NCI-H2227 (cell line): ENCODE data around the gene TNIP3.
"Not testable (repeated sequence)": the region's sequence is repeated elsewhere in the genome, so short reads cannot be mapped to it uniquely, and the experiment has no call there.

Source experiments
- DNase-seq: peaks from one replicate; lab custom pipeline; 2025; ENCODE audit not compliant: unreplicated experiment; lab: John Stamatoyannopoulos, UW

The TNIP3 gene

DNA sequence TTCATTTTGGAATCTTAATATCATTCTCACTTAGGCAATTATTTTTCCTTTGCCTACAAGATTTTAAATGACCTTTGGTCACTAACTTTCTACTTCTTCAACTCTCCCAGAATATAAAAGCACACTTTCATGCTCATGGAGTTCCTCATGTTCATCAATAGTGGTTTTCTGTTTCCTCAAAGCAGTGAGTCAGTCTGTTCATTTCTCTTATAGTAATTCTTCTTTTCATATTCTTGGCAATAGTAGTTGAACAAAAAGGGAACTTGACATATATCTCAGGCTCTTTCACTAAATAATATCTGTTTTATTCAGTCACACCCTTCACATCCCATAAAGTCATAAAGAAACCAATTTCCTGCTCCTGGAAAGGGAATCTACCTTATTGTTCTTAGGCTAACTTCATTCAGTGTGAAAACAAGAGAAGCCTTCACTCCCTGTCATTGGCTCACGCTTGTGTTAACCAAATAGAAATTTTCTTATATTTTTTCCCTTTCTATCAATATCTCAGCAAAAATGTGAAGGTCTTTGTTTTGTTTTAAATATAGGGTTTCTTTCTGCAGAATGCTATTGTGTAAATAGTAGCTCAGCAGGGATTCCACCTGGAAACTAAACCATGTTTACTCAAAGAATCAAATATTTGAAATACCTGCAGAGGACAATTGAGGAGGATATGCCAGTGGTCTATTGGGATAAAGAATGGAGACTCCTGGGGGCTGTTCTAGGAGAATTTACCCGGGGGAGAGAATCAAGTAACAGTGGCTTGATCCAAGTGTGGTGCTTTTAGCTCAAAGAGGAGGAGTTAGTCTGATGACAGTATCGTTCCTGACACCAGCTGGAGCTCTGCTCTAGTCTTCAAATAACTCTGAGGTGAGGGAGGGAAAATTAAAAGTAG lies 13.4 kb upstream of the TNIP3 start:
- no peak for DNase-seq

DNA sequence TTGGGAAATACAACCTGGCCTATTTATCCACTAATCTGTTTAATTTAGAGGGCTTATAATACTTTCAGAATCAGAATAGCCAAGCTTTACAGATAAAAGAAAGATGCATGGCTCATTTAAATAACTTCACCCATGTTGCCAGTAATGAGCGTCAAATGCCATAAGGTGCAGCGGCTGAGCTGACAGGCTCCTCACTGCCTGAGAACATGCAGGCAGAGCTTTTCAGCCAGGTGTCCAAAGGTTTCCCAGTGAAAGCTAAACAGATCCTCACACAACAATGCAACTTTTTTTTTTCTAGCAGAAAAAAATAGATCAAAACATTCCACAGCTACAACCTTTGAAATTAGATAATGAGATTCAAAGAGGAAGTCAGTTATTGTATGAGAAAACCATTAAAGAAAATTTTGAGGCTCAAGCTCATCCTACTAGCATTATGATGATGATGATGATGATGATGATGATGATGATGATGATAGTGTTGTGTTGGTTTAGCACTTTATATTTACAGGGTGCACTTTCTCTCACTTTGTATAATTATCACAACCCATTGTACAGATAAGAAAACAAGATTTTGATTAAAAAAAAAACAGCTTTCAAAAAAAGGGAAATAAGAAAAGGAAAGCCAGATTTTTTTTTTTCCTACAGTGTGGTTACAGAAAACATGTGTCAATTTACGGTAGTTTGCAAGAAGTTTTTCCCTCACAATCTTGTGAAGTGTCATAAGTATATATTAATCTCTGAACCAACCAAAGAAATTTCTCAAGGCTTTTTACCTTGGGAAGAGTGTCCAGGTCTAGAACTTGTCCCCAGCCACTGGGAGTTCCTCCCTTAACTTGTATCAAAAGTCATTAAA lies 12.2 kb upstream of the TNIP3 start:
- no peak for DNase-seq

DNA sequence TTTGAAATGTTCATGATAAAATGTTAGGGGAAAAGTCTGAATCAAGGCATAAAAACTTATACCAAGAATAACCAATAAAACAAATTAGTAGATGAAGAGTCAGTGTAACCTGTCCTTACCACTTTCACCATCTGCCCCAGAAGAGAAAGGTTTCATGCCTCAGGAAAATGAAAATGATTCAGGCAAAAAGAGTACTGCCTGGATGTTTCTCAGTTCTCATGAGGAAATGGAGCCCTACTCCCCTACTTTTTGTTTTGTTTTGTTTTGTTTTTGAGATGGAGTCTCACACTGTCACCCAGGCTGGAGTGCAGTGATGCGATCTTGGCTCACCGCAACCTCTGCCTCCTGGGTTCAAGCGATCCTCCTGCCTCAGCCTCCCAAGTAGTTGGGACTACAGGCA lies 7.4 kb upstream of the TNIP3 start:
- DNase-seq = not testable (repeated sequence)

DNA sequence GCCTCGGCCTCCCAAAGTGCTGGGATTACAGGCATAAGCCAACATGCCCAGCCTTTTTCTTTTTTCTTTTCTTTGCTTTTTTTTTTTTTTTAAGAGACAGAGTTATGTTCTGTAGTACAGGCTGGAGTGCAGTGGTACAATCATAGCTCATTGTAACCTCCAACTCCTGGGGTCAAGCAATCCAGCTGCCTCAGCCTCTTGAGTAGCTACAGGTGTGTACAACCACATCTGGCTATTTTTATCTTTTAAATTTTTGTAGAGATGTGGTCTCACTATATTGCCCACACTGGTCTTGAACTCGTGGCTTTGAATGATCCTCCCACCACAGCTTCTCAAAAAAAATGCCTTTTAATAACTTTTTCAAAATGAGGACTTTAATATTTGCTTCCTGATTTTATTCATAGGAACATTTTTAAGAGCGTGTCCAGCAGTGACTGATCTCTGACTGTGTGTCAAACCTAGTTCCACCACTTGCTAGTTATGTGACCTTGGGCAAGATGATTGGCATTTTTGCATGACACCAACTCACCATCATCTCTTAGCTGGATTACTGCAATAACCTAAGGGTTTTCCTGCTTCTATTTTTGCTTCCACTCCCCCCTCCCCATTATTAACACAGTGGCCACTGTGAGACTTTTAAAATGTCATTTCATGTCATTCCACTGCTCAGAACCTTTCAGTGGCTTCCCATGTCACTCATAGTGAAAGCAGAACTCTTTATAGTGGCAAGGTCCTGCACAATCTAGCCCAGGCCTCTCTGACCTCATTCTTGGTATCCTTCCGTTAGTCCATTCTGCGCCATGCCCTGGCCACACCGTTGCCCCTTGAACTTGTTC lies 4.5 kb upstream of the TNIP3 start:
- DNase-seq = no peak

DNA sequence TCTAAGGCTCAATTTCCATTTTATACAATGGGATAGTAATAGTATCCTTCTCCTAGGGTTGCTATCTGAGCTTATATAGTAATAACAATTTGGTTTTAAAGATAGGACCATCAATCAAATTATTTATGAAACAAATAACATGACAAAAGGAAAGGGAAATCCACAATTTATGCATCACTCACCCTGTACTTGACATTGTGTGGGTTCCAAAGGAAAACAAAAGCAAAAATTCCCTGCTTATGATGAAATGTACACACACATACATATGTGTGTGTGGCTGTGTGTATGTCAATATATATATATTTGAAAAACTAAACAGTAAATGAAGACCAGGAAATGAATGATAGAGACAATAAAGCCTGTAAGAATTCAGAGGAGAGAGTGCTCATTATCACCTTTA lies 2.9 kb upstream of the TNIP3 start:
- DNase-seq = no peak

DNA sequence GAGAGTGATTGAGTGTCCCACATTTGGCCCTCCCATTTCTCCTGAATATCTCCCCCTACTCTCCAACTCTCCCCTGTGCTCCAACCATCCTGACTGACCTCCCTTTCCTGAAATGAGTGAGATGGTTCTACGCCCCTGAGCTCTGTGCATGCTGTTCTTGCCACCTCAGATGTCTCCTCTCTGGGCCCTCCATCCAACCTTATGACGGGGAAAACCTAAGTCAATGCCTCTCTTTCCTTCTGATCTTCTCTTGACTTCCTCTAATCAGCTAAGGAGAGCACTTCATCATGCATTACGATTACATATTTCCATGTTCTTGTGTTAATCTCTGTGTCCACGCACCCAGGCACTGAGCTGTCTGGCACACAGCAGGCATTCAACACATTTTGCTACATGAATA lies 1.1 kb upstream of the TNIP3 start:
- no peak for DNase-seq

DNA sequence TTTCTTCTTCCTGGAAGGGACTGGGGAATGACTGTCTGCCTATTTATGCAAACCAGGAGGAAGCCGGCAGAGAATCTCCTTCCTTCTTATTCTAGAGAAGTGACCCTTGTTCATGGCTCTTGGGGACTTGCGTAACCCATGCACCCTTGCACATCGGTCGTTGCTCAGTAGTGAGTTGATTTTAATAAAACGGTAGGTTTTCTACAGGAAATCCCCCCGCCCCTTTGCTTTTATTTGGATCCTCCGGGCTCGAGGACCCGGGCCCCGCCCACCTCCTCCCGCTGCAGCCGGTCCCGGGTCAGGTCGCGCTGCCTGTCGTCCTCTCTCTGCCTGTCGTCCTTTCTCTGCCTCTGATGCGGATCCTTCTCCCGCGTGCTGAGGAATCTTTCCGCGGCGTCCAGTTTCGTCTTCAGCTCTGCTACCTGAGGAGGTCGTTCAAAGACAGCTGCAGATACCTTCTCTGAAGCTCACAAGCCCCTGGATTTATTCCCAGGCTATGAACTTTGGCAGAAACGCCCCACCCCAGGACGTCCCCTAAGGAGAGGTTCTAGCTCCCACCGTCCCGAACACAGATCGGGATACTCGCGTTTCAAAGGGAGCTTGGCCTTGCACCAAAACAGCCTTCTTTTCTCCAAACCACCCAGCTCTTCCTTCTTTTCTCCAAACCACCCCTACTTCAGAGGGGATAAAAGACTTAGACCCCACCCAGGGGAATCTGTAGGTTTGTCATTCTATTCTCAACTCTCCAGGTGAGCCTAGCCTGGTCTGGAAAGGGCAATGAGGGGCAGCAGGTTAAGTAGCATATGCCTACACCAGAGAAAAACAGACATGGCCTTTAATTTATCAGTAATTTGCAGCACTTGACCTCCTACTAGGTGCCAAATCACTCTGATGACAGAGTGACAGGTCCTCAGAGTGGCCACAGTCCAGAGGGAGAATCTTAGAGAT lies 7.0 kb downstream of the TNIP3 start:
- no peak for DNase-seq

DNA sequence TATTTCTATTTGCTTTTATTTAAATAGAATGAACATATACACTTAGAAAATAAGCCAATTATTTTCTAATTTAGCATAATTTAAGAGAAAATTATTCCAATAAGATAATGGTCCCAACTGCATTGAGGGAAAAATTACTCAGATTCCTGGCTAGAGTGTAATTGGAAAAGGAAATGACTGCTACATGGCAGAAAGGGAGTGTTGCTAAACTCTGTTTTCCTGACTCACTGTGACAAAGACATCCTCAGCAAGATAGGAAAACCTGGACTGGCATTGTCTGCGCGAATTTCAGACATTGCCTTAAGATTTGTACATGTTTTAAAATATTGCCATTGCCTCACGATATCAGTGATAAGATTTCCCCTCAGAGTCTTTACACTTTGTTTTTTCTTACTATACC lies 8.2 kb downstream of the TNIP3 start:
- DNase-seq = no peak

DNA sequence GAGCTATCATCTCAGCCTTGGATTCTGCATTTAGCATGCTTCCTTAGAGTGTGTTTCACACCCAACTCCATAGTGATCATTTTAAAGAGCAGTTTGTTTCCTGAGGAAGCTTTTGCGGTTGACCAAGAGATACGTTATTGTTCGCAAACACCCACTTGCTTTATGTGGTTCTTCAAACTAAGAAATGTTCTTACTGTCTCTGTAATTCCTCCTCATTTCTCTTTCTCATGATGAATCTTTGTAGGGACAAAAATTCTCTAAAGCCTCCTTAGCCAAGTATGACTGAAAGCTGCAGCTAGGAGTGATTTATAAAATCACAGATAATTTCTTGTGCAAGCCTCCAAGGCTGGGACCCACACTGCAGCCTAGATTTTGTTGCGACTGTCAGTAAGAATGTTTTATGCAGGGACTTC lies 10.0 kb downstream of the TNIP3 start:
- DNase-seq = no peak

DNA sequence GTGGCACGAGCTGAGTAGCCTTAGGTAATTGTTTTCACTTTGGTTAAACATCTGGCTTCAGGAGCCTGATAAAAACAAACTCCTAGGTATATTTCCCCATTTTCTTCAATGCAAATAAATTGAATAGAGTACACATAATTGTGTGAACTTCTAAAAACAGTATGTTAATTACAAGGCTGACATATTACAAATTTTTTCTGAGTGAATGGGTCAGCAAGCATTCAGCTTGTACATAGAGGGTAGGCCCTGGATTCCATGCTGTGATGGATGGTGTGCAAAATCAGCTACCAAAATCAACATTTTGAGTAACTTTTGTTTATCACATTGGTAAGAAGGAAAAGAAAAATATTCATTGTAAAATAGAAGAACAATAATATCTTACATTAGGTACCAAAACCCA lies 12.2 kb downstream of the TNIP3 start:
- DNase-seq = no peak

DNA sequence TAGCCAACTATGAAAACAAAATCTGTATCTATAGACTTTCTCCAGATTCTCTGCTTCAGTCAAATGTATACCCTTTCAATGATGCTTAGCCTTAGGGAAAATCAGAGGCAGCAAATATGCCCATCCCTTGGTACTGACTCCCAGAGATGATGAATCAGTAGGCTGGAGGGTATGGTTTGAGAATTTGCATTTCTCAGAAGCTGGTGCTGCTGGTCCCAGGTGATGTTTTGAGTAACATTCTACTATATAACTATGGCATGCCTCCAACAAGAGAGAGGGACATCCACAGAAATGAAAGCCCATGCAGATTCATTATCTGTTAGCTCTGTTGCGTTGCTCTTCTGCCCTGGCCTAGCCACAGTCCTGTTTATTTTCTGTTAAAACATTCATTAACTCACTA lies 13.6 kb downstream of the TNIP3 start:
- no peak for DNase-seq

DNA sequence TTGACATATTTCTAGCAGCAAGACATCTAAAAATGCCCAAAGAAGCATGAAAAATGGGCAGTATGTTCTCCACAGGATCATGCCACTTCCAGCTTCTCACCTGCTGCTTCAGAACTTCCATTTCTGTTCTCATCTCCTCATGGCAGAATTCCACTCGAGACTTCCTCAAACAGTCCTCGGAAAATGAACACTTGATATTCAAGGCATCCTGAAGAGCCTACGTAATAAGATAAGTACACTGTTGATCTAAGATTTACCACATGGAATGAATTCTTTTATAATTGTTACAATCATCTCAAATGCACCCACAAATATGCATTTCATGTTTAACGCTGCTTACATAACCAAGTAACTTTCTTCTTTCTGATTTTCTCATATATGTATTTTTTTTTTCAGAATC lies 14.1 kb downstream of the TNIP3 start:
- no peak for DNase-seq

DNA sequence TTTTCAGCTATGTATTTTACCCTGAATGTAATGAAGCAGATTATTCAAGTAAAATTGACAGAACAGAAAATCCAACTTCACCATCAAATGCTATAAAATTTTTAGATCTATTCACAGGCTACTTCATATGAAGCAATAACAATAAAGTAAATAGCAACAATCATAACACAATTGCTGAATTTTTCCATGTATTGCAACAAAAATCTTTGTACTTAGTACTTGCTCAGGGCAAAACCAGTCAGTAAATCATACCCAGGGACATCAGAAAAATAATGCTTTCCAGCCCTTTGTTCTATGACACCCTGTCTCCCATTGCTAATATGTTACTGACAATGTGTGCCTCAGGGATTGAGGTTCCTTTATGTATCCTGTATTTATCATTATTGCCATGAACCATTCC lies 15.5 kb downstream of the TNIP3 start:
- DNase-seq = no peak

DNA sequence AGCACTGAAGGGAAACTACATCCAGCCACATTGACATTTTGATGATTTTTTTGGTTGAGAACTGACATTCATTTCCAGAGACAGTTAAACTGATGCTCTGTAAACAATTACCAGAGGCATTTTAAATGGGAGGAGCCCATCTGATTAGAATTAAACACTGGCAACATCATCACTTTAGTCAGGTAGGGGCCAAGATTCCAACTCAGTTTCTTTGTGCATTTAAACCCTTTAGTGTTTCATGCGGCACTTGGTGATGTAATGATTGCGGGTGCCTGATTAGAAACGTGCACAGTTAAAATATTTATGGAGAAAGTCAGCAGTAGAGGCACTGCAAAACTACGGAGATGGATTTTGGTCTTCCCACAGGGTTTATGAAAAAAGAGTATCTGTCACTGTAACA lies 16.1 kb downstream of the TNIP3 start:
- DNase-seq = no peak

DNA sequence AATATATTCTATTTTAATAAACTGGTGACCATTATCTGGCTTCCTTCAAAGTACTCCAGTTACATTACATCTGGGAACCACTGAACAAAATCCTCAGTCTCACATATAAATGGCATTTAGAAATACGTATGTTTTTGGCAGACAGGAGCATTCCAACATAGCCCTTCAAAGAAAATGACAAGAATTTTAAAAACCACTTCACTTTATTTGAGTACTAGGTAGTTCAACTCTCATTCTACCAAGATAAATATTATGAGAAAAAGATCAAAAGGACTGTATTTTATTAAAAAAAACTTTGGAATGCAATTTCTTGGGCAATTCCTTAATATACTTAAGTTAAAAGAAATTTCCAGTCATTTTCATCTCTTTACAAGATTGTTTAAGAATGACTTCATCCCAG lies 17.6 kb downstream of the TNIP3 start:
- no peak for DNase-seq

DNA sequence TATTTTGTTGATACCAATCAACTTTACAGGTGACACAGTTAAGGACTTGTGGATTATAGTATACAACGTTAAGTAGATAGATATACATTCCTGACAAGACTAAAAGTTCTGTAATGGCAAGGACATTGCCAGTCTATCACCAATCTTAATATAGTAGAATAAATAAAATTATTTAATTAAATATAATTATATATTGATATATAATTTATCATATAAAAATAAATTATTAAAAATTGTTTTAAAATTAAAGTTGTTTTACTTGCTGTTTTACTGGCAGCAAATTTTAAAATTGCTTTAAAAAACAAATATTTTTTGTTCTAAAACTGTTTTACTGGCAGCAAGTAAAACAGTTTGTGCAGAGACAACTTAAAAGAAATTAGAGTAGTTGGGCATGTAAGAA lies 18.7 kb downstream of the TNIP3 start:
- DNase-seq = no peak

DNA sequence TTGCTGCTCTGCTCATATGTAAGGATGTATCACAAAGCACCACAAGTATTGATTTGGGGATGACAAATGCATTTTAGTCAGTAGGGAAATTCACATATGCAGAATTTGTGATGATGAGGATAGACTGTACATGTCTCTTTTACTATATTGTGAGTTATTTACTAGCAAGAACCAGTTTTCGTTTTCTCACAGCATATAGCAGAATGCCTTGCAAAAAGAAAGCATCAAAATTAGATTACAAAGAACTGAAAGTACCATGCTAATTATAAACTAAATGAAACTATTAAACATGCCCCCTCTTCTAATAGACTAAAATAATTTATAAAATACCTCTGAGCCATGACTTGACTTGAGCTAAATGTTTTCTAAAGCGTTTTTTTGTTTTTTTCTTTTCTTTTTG lies 20.1 kb downstream of the TNIP3 start:
- DNase-seq = no peak

DNA sequence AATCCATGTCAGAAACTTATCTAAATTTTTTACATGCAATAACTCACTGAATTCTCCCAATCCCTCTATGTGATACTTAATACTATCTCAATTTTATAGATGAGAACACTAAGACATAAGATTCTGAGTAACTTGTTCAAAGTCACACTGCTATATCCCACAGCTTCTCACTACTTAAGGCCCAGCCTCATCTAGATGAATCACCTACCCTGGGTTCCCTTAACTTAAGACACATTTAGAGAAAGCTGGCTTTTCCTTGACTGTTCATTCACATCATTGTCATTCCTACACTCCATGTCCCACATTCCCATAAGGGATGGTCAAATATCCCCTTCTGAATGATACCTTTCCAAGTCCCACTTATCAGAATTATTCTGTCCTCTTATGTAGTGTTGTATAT lies 21.0 kb downstream of the TNIP3 start:
- no peak for DNase-seq

DNA sequence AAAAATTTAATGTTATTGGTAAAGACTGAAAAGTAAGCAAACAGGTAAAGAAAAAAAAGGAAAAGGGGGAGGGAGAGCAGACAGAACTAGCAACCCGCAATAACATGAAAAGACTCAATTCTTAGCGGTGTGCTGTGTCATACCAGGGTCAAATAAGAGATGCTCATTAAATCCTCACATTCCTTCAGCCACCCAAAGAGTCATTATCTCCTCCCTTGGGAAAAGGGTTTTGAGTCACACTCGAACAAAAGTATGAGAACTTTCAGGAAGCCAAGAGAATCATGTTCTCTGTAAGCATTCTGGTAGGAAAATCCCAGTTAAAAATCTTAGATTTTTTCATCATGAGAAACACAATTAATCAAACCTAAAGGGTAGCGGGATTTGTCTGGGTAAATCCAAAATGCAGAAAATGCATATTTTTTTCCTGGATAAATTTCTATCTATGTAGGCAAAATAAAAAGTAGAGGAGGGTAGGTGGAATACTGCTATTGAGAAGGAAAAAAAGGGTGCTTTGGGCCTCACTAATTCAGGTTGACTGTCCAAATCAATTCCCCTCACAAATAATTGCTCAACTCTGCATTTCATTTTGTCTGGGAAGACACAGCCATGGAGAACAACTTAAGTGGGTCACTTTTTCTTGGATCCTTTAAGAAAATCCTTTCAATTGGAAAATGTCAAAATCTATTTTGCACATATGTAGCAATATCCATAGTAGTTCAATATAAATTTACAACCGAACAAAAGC lies 23.2 kb downstream of the TNIP3 start:
- no peak for DNase-seq
